GM21528 (cell line): Measurements from ENCODE around the gene NCAM2.

Experiments
- ATAC-seq: cut with Tn5 transposase; IDR thresholded peaks from one replicate; pipeline ENCODE4 v1.9.1; 2021; ENCODE audit warnings: mild to moderate bottlenecking, moderate library complexity; ENCODE audit not compliant: unreplicated experiment, low FRiP score

Gene NCAM2

DNA sequence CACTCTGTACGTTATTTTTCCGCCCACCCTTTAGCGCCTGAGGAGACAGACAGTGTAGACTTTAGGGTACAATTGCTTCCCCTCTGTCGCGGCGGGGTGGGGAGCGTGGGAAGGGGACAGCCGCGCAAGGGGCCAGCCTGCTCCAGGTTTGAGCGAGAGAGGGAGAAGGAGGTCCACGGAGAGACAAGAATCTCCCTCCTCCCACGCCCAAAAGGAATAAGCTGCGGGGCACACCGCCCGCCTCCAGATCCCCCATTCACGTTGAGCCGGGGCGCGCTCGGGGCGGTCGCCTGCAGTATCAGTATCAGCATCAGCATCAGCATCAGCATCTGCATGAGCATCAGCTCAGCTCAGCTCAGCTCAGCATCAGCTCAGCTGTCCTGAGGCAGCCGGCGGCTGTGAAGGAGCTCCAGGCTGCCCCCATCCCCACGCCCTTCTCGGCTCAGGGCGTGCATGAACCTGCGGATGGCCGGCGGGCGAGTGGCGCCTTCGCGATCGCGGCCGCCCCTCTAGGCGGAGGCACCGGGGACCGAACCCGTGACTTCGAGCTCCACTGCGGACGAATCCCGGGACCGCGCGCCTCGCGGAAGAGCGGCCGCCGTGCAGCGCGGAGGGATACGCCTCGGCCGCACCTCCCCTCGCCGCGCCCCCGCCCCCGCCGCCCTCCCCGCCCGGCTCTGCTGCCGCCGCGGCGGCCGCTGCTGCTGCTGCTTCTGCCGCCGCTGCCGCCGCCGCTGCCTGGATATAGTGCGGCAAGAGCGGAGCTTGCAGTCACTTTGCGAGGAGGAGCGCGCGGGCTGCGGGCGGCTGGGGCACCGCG is at the start of gene NCAM2:
NCAM2 (plus strand) TSS at position 774 of the 820 bp plus-strand sequence.
- ATAC-seq = no peak

DNA sequence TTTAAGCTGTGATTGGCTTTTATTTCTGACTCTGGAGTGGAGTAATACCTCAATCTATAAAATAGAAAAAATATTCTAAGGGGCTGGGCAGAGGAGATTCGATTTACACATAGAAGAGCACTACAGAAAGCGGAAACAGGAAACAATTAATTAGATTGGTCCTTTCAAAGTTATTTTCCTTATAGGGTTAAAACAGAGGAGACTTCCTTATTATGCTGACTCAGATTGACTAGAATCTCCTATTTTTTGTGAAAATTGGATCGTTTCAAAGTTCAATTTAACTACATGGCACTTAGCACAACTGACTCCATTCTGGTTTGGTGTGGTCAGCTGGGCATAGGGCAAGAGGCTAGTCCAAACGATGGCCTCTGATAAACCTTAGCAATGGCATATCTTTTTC is 48.3 kb upstream of the NCAM2 start:
- ATAC-seq = no peak

DNA sequence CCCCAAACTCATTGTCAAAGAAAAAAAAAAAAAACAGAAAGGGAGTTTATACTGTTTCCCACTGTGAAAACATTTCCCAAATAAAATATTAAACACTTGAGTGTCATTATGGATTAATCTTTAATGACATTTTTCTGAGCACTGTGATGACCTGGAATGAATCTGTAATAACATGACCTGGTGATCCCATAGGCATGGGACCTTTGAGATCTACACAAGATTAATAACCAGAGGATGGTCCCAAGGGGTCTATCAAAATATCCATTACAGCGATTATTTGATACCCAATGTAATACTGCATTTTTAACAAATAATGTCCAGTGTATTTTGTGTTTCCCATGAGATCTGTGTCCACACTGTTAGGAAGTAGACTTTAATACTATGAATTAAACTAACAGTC is 32.4 kb upstream of the NCAM2 start:
- ATAC-seq = no peak

DNA sequence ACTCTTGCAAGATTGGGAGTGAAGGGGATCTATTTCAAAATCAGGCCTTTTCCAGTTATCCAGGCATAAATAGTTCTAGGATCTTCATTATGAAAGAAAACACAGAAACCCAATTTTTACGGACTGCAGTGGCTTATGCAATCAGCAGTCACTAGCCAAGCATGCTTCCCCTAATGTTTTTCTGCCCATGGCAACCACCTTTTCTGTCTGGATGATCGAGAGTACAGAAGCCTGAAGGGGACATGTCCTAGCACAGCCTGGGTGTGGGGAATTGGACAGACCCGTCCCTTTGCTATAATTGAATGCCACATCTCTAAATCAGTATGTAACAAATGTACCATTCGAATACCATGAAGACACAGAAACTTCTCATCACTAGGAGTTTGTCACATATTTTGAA is 29.8 kb upstream of the NCAM2 start:
- no peak for ATAC-seq

DNA sequence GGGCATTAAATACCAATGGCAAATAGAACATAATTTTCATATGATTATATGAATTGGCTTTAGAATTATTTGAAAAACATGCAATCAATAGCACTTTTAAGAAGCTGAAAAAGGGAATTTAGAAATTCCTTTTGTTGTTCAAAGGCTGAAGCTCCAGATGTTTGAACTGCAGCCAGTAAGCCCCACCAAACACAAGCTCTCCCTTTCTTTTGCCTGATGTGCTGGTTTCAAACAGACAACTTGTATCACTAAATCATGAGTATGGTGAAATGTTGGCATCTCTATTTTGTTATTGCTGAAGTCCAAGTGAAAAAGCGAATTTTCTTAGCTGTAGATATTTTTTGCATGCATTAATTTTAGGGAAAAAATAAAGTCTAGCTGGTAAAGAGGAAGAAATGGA is 27.5 kb upstream of the NCAM2 start:
- ATAC-seq = no peak

DNA sequence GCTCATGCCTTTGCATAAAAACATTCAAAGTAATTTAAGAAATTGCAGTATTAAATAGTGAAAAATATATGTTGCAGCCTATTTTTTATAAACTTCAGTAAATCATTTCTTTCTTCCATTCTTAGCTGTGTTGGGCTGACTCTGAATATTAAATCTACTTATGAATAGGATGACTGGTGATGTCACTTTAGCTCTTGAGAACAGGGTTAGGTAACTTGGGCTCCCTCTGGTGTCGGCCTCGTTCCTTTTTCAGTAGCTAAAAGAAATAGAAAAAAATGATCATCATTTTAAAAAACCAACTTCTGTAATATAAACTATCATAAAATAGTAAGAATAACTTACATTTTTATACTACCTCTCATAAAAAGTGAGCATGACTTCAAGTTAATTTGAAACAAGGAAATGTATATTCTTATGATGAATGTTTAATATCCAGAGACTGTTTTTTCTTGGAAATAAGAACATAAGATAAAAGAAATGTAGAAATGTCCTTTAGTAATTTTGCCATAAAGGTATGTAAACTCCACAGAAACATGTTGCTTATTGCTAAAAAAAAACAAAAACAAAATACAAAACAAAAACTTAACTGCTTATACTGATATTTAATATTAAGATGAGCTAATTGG is 26.8 kb upstream of the NCAM2 start:
- no peak for ATAC-seq

DNA sequence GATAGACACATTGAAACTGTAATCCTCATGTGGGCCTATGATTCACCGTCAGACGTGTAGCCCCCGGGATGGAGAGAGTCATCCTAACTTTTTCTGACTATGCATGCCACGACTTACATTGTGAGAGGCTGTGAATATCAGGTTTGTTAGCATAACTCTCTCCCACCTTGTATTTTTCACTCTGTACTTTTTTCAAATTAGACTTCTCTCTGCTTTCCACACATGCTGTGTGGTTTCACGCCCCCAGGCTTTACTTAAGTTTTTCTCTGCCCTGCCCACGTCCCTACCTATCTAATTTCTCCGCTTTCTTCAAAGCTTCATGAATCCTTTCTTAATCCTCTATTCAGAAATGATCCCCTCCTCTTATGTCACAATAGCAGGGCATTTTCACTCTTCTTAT is 3.4 kb upstream of the NCAM2 start:
- ATAC-seq = no peak

DNA sequence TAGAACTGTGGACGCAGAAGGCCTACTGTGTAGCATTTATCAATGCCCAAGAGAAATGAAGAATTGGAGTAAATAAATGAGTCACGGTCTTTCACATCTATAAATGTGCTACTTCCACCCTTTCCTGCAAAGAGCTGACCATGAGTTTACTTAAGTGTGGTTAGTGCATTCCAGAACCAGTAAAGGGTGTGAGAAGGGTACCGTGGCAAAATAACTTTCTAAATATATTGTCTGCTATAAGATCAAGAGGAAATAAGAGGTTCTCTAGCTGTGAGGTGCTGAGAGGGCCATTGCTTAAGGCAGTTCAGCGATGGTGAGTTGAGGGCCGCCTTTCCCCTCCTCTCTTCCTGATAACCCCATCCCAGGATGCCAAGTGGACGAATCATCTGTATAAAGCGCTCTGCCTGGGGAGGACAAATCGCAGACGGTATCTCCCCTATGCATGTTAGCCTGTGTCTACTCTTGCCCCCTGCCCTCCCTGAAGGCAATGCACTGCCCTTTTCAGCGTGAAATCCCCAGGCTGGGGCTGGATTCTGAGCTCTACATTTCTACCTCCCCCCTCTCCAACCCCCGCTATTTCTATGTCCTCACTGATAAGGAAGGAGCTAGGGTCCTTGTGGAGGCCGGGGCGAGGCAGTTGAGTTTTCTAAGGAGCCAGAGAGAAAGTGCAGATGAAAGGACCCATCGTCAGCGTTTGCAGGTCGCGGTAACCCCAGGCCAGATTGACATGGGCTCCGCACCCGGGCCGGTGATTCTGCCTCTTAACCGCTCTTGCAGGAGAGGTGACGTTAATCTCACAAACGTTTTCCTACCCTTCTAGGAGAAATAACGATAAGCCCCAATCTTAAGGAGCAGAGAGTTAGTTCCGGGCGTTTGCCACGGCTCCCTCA is 1.5 kb upstream of the NCAM2 start:
- ATAC-seq = no peak

DNA sequence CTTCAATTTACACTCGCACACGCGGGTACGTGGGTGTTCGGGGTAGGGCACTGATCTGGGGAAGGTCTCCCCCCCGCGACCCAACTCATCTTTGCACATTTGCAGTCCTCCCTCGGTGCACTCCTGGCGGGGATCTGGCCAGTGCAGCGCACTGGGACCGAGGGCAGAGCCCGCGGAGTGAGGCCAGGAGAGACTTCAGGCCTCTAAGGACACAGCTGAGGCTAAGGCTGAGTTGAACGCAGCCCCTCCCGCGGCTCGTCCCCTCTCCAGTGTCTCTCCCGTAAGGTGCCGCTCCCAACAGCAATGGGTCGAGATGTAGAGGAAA is 936 bp upstream of the NCAM2 start:
- ATAC-seq = no peak

DNA sequence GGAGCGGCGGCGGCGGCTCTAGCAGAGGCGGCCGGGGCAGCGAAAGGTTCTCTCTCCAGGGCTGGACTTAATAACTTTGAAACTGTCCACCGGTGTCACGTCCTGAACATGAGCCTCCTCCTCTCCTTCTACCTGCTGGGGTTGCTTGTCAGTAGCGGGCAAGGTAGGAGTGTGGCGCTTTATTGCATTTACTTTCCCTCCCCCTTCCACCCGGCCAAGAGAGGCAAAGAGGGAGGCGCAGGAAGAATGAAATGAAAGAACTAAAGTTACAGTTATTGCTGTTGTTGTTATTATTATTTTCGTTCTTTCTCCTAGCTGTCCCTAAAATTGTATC is 214 bp downstream of the NCAM2 start:
- ATAC-seq = no peak

DNA sequence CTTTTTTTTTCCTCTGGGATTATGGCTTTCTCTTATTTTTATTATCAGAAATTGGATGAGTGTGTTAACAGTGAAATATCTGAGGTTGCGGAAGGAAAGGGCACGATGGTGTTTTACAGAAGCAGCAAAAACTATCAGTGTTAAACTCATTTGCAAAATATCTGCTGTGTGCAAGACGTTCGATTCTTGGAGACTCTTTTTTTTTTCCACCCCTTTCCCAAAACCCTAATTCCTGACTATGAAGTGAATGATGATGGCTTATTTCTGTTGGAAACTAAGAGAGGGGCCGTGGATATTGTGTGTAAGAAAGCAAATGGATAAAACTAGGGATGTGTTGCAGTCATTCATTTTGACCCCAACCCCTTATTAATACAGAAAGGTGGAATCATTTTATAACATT is 677 bp downstream of the NCAM2 start:
- no peak for ATAC-seq

DNA sequence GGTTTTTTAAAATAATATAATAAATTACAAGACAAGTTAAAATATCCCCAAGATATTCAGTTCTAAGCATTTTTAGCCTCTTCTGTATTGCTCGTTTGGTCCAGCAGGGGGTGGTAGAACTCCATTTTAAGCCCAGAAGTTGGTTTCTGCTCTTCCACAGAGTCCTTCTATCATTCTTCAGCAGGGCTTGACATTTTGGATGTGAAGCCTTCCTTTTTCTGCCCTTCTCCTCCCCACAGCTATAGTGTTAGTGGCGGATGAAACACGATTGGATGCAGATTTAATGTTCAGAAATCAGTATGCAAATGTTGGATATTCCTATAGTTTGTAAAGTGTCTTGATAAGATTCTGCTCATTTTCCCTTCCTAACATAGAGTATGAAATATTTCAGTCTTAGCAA is 1.4 kb downstream of the NCAM2 start:
- ATAC-seq = no peak

DNA sequence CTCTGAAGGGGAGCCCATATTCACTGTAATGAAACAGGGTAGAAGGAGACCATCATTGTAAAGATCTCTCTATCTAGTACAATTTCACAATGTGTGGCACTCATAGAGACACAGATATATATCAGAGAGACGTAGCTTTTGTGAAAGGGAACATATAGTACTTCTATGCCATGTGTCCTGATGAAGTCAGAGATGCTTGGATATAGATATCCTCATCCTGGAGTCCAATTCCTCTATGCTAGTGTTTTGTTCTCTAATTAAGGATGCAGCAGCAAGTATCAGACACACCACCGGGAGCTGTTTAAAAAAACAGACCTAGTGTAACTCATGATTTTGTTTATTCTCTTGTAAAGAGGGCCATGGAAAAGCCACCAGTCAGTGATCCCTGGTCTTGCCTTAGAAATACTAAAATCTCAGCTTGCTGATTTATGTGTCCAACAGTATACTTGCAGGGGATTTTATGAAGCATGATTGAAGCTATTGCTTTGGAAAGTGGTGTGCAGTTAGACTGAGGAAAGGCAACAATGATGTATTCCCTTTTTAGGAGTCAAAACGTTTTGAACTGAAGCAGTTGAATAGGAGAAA is 2.5 kb downstream of the NCAM2 start:
- no peak for ATAC-seq

DNA sequence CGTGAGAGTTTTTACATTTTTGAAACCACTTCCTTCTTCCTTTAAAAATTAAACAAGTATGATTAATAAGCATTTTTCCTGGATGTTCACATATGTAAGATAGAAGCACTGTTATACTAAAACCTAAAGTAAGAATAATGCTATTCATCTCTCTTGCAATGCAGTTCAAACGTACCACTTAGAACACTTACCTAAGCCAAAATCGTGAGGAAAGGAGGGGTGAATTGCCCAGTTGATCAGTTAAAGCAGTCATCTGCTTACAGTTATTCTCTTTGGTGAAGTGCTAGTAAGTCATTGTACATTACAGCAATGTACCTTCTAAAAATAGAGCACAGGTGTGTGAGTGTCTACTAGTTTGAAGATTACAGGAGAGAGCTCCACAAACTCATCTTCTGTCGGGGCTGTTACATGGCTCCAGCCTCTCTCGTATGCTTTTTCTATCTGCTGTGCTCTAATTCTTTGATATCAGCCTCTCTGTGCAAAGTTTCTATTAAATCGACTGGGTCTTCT is 3.4 kb downstream of the NCAM2 start:
- ATAC-seq = no peak

DNA sequence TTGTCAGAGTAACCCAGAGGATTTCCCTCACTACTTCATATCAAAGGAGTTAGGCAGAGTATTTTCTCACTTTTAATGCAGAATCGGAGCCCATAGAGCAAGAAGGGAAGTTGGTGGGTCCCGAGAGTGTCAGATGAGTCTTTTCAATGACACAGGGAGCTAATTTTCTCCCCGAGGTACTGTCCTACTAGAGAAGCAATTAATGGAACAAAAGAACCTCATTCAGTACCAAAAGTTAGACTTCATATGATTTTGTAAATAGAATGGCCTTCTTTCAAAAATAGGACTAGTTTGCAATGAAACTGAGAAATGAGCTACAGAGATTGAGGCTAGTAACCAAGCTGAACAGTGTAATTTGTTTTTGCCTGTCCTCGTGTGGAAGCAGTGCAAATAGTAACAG is 3.9 kb downstream of the NCAM2 start:
- no peak for ATAC-seq

DNA sequence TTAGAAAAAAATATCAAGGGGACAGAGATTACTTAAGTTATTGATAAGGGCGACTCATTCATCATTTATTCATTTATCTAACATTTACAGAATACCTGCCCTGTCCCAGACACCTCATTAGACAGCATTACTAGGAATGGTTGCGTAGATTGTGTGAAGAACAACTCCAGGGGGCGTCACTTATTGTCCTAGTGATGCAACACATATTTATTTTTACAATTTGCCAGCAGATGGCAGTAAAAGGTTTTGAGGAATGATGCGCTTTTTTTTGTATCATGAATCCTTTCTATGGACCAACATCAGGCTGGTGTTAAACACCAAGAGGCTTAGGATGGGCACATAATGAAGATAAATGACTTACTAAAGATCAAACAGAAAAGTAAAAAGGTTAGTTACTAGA is 5.5 kb downstream of the NCAM2 start:
- no peak for ATAC-seq

DNA sequence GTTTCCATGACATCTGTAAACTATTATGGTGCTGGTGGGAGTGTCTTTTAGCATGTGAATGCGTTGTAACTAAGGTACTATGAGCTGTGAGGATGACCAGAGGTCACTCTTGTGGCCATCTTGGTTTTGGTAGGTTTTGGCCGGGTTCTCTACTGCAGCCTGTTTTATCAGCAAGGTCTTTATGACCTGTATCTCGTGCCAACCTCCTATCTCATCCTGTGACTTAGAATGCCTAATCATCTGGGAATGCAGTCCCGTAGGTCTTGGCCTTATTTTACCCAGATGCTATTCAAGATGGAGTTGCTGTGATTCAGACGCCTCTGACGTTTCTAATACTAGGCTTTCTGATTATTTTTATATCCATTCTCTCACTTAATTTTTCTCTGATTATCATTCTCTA is 9.4 kb downstream of the NCAM2 start:
- no peak for ATAC-seq

DNA sequence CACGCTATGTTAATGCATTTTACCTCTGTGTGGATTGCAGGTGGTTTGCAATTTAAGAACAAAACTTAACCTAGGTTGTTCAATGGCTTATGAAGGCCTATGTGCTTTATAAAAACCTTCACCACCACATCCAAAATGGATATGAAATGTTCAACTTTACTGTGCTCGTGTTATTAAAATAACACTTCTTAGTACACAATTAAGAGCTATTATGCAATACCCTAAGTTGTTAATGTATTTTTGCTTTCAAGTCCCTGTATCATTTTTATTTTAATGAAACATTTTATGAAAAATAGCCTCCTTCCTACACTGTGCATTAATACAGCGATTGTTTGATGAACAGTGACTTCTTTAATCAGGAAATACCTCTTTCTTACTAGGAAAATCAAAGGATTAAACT is 12.0 kb downstream of the NCAM2 start:
- no peak for ATAC-seq

DNA sequence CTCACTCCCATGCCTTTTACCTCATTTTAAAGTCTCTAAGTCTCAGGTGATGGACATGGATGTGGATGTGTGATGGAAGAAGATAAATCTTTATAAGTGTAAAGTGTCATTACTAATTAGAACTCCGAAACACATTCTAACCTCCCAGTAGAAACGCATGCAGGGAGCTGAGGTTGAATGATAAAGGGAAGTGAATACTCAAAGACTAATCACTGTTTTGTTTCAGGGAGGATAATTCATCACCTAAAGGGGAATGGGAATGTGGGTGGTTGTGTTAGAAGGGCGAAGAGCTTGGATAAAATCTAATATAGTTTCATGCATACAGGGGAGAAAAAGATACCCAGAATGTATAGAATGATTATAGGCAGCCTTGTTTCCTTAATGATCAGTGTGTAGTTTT is 12.5 kb downstream of the NCAM2 start:
- ATAC-seq = no peak

DNA sequence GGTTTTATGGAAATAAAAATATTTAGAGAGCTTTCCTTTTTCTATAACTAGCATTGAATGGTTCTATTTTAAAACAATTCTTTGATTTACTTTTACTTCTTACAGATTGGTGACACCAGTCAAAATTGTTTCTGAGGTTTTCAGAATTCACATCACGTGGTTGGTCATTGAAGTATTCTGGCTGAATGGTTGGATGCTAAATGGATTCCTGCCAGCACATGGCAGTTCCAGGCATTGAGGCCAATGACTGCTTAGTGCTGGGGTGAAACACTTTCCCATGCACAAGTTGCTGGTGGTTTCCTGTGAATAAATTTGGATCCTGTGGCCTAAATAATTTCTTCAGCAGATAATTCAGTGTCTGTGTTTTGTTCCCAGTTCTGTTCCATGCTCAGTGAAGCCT is 20.6 kb downstream of the NCAM2 start:
- ATAC-seq = no peak

DNA sequence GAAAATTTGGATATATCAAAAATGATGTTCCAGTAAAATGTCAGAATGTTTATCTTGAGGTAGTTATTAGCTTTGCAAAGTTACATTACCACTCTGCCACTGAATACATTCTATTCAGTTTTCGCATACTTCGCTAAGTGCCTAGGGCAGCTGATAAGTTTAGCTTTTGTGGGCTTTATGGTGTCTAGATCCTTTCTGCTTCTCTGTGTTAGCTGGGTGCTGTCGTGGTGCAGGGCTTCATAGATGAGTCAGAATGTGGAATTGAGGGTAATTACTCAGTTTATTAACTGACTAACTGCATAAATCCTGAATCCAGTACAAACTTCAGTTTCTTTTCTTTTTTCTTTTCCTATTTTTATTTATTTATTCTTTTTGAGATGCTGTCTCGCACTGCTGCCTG is 21.5 kb downstream of the NCAM2 start:
- ATAC-seq = no peak
